IMR-90 (cell line): ENCODE results near the gene LSM14A. TPM values are rescaled to one million over a fixed set of nuclear protein-coding genes. Genes with fewer than 3 reads are reported as not detected.

Source experiments
- ATAC-seq: fragments of 200-7000 bp; cut with Tn5 transposase; 2 replicates; pipeline ENCODE4 v1.9.1; 2020; ENCODE audit warnings: low read depth, mild to moderate bottlenecking, moderate library complexity
- BruUV-seq: library from RNA; stranded (reverse); fragments of 400-500 nt; replicated peaks from 2 replicates; lab custom pipeline; 2021; lab: Mats Ljungman, UMichigan
- CTCF ChIA-PET: fragments of 300-600 bp; formaldehyde crosslinking; extraction: SDS; loops from one replicate; lab custom pipeline; 2021; ENCODE audit warnings: antibody characterized with exemption; lab: Yijun Ruan, JAX
- POLR2A ChIA-PET: fragments of 300-600 bp; sonication (Branson Sonifier 250); formaldehyde crosslinking; loops from one replicate; lab custom pipeline; 2022; ENCODE audit warnings: antibody characterized with exemption; ENCODE audit not compliant: unreplicated experiment; lab: Charles Lee
- DNase-seq: peaks from one replicate; pipeline ENCODE4 v3.0.0; 2013
- H2AFZ ChIP-seq: replicated peaks from 2 replicates; pipeline ENCODE3; 2013; ENCODE audit warnings: low read length, mild to moderate bottlenecking; ENCODE audit not compliant: poor library complexity
- H2AK5ac ChIP-seq: 2 replicates; pipeline ENCODE4 v1.6.1; 2013; ENCODE audit warnings: low read depth, low read length, inconsistent platforms
- H2AK9ac ChIP-seq: replicated peaks from 2 replicates; pipeline ENCODE3; 2013; ENCODE audit warnings: mild to moderate bottlenecking, low read depth, low read length, moderate library complexity; ENCODE audit not compliant: poor library complexity
- H2BK120ac ChIP-seq: 2 replicates; pipeline ENCODE4 v1.6.1; 2013; ENCODE audit warnings: low read depth, low read length, inconsistent platforms
- H2BK15ac ChIP-seq: 3 replicates; pipeline ENCODE4 v1.6.1; 2013; ENCODE audit warnings: low read depth, low read length, inconsistent platforms
- H2BK20ac ChIP-seq: 2 replicates; pipeline ENCODE4 v1.6.1; 2013; ENCODE audit warnings: low read depth, mild to moderate bottlenecking, inconsistent platforms, low read length, moderate library complexity
- H2BK5ac ChIP-seq: 2 replicates; pipeline ENCODE4 v1.6.1; 2013; ENCODE audit warnings: mild to moderate bottlenecking, low read depth, low read length, inconsistent platforms; ENCODE audit not compliant: poor library complexity, severe bottlenecking
- H3K14ac ChIP-seq: replicated peaks from 2 replicates; pipeline ENCODE4 v1.6.1; 2013; ENCODE audit warnings: low read depth, low read length, inconsistent platforms
- H3K18ac ChIP-seq: 2 replicates; pipeline ENCODE4 v1.6.1; 2013; ENCODE audit warnings: low read depth, low read length, control low read depth
- H3K23ac ChIP-seq: 2 replicates; pipeline ENCODE4 v1.6.1; 2013; ENCODE audit warnings: low read depth, low read length, inconsistent platforms
- H3K27ac ChIP-seq: 2 replicates; pipeline ENCODE4 v1.5.1; 2013; ENCODE audit warnings: mild to moderate bottlenecking, control low read depth, low read length; ENCODE audit not compliant: insufficient read depth
- H3K27me3 ChIP-seq: 2 replicates; pipeline ENCODE4 v1.6.1; 2013; ENCODE audit warnings: low read length; ENCODE audit not compliant: control insufficient read depth, insufficient read depth
- H3K36me3 ChIP-seq: 2 replicates; pipeline ENCODE4 v1.6.1; 2013; ENCODE audit warnings: low read length, mixed read lengths; ENCODE audit not compliant: control insufficient read depth, insufficient read depth
- H3K4ac ChIP-seq: 2 replicates; pipeline ENCODE4 v1.6.1; 2013; ENCODE audit warnings: low read depth, low read length, inconsistent platforms
- H3K4me1 ChIP-seq: 2 replicates; pipeline ENCODE4 v1.6.1; 2013; ENCODE audit warnings: low read length, mixed read lengths; ENCODE audit not compliant: control insufficient read depth, insufficient read depth
- H3K4me2 ChIP-seq: 2 replicates; pipeline ENCODE4 v1.6.1; 2013; ENCODE audit warnings: low read depth, mild to moderate bottlenecking, control low read depth, low read length, moderate library complexity
- H3K4me3 ChIP-seq: 2 replicates; pipeline ENCODE4 v1.5.1; 2013; ENCODE audit warnings: low read depth, mild to moderate bottlenecking, control low read depth, low read length, moderate library complexity; ENCODE audit not compliant: insufficient read depth
- H3K56ac ChIP-seq: 2 replicates; pipeline ENCODE4 v1.6.1; 2013; ENCODE audit warnings: low read length, inconsistent platforms; ENCODE audit not compliant: insufficient read depth; ENCODE audit errors: extremely low read depth
- H3K79me1 ChIP-seq, 2 experiments: 2 replicates each; pipeline ENCODE4 v1.6.1; 2013; ENCODE audit warnings: low read length in 2 of 2, inconsistent platforms in 1 of 2, low read depth in 1 of 2
- H3K9ac ChIP-seq: 2 replicates; pipeline ENCODE4 v1.6.1; 2013; ENCODE audit warnings: low read depth, low read length, control low read depth
- H3K9me1 ChIP-seq: 2 replicates; pipeline ENCODE4 v1.6.1; 2013; ENCODE audit warnings: low read length, inconsistent platforms; ENCODE audit not compliant: insufficient read depth
- H3K9me3 ChIP-seq: 2 replicates; pipeline ENCODE4 v1.6.1; 2013; ENCODE audit warnings: low read length; ENCODE audit not compliant: control insufficient read depth, insufficient read depth
- H4K20me1 ChIP-seq: 2 replicates; pipeline ENCODE4 v1.6.1; 2013; ENCODE audit warnings: low read length, inconsistent platforms; ENCODE audit not compliant: insufficient read depth
- H4K5ac ChIP-seq: 2 replicates; pipeline ENCODE4 v1.6.1; 2013; ENCODE audit warnings: mild to moderate bottlenecking, low read depth, low read length, control low read depth
- H4K8ac ChIP-seq, 2 experiments: 2 replicates each; pipeline ENCODE4 v1.6.1; 2013; ENCODE audit warnings: low read depth in 2 of 2, low read length in 2 of 2, control low read depth in 1 of 2, inconsistent platforms in 1 of 2
- H4K91ac ChIP-seq: 2 replicates; pipeline ENCODE4 v1.6.1; 2013; ENCODE audit warnings: low read depth, low read length, inconsistent platforms; ENCODE audit not compliant: insufficient read depth
- BHLHE40 ChIP-seq: fragments of 150-350 bp; IDR thresholded peaks from 2 replicates; pipeline ENCODE4 v1.6.1; 2016; ENCODE audit warnings: mild to moderate bottlenecking, low read depth, low read length
- CHD1 ChIP-seq: IDR thresholded peaks from 2 replicates; pipeline ENCODE4 v1.6.1; 2012; ENCODE audit warnings: low read depth, low read length, improper control_type of control experiment
- CTCF ChIP-seq: conservative IDR thresholded peaks from 2 replicates; pipeline ENCODE4 v1.5.1; 2012; ENCODE audit warnings: mild to moderate bottlenecking, low read depth, low read length, improper control_type of control experiment
- FOS ChIP-seq: fragments of 150-350 bp; IDR thresholded peaks from 2 replicates; pipeline ENCODE4 v1.6.1; 2016; ENCODE audit warnings: low read depth, low read length
- MAFK ChIP-seq: IDR thresholded peaks from 2 replicates; pipeline ENCODE4 v1.6.1; 2012; ENCODE audit warnings: low read depth, low read length, improper control_type of control experiment
- MAZ ChIP-seq: IDR thresholded peaks from 2 replicates; pipeline ENCODE4 v1.6.1; 2012; ENCODE audit warnings: low read depth, mild to moderate bottlenecking, low read length, improper control_type of control experiment, moderate library complexity, borderline replicate concordance
- MXI1 ChIP-seq: IDR thresholded peaks from 2 replicates; pipeline ENCODE4 v1.6.1; 2012; ENCODE audit warnings: low read depth, mild to moderate bottlenecking, low read length, moderate library complexity, borderline replicate concordance
- NFE2L2 ChIP-seq: fragments of 150-350 bp; IDR thresholded peaks from 2 replicates; pipeline ENCODE4 v1.6.1; 2016; ENCODE audit warnings: low read depth, mild to moderate bottlenecking, low read length
- RFX5 ChIP-seq: IDR thresholded peaks from 2 replicates; pipeline ENCODE4 v1.8.0; 2012; ENCODE audit warnings: low read depth, mild to moderate bottlenecking, low read length, moderate library complexity
- SMC3 ChIP-seq: fragments of 150-350 bp; IDR thresholded peaks from 2 replicates; pipeline ENCODE4 v1.6.1; 2016; ENCODE audit warnings: low read depth, mild to moderate bottlenecking, antibody characterized with exemption, low read length, moderate library complexity
- USF2 ChIP-seq: fragments of 150-350 bp; IDR thresholded peaks from 2 replicates; pipeline ENCODE4 v1.6.1; 2017; ENCODE audit warnings: mild to moderate bottlenecking, antibody characterized with exemption, low read length, low read depth
- WGBS, 2 experiments: methylation state at CpG; one replicate each; pipeline versions ENCODE4 v1.1.5 to v1.1.7; 2013; ENCODE audit warnings: missing lambda C conversion rate in 2 of 2; ENCODE audit not compliant: insufficient read length in 1 of 2; ENCODE audit errors: extremely low coverage in 2 of 2; 5-methylcytosine and 5-hydroxymethylcytosine counted together
- dilution Hi-C: fragments of 300-500 bp; cut with HindIII; formaldehyde crosslinking; loops from one replicate; pipeline ENCODE4 v1.14.3; 2018; ENCODE audit warnings: low sequenced_read_pairs; ENCODE audit not compliant: unreplicated experiment
- in situ Hi-C: fragments of 300-500 bp; cut with MboI; formaldehyde crosslinking; loops from 3 replicates; pipeline ENCODE4 v1.14.3; 2019; ENCODE audit warnings: low sequenced_read_pairs, inconsistent platforms, mixed read lengths
- intact Hi-C: fragments of 100-400 bp; cut with micrococcal nuclease; formaldehyde crosslinking; loops from 2 replicates; pipeline ENCODE4 v1.10.0; 2022
- polyA plus RNA-seq, 3 experiments: library from polyadenylated mRNA; depleted of rRNA; stranded (reverse); fragments of >200 nt; gene quantifications; 2 replicates each; pipeline ENCODE4 v1.2.3, GENCODE V29; 2012; ENCODE audit warnings: low replicate concordance in 1 of 3
- total RNA-seq: library from RNA; depleted of rRNA; stranded (reverse); fragments of >200 nt; gene quantifications from 2 replicates; pipeline ENCODE4 v1.2.3, GENCODE V29; 2012

The LSM14A gene
- total and polyA plus RNA-seq, 2 of the 4 experiments (the other 2 are of a cell fraction) = 44.3 to 54.8 TPM

DNA sequence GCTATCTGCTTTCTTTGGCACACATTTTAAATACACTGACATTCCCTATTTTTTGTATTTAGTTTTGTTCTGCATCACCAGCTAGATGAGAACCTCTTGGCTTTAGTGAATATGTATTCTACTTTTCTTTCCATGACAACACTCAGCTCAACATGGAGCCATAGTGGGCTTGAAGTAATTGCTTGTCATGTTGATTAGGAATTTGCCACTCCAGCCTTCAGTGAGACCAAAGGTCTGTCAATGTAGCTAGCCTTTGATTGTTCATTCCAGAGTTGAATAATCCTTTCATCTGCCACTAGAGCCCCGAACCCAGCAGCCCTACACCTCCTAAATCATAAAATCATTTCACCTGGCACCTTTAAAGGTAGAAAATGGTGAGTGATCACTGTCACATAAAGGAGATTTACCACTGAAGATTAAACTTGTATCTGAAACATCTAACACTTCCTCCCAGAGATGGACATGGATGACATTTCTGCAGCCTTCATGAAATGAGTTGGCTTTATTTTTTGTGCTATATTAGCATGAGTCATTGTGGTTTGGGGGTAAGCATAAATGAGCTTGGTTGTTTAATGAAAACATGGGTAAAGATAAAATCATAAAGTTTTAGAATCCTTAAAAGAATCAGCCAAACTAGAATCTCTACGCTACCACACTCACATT, 52.8 kb downstream of the LSM14A start:
- Histone ChIP-seq H3K4me2 (peak overlapping the region; percentile 69), H3K4ac (0 out of 2 replicates have a peak overlapping the region, but pooled peaks have one; percentile 21), H4K20me1 (peaks cover 38% of the 10 kb centered on the region), H2AK5ac (no peak overlapping the region), H3K9me3 (no peaks in the 10 kb centered on the region), H2BK20ac (no peak overlapping the region), H3K18ac (peak overlapping the region; percentile 18; the same call in 1 of the 2 replicates), H3K27me3 (no peaks in the 10 kb centered on the region), H3K56ac (no peak overlapping the region), H3K27ac (peak overlapping the region; percentile 40; the same call in 1 of the 2 replicates), H3K9ac (no peak overlapping the region), H2BK5ac (peak overlapping the region; percentile 48), H3K79me1 (peaks cover 29 to 76% of the 10 kb centered on the region in 2 experiments), H2BK120ac (0 out of 2 replicates have a peak overlapping the region, but pooled peaks have one; percentile 1), H3K23ac (peak overlapping the region; percentile 3; the same call in 1 of the 2 replicates), H3K36me3 (peaks cover 57% of the 10 kb centered on the region), H3K9me1 (peaks cover 27% of the 10 kb centered on the region), H3K4me1 (peaks cover 17% of the 10 kb centered on the region), H4K91ac (peak overlapping the region; percentile 8; the same call in 1 of the 2 replicates), H3K4me3 (no peak overlapping the region), H2BK15ac (no peak overlapping the region), H3K14ac (0 out of 2 replicates have a peak overlapping the region, but pooled peaks have one; percentile 63), H4K8ac (no peak overlapping the region), H4K5ac (0 out of 2 replicates have a peak overlapping the region, but pooled peaks have one; percentile 8), H2AK9ac (no peak overlapping the region), H2AFZ (no peak overlapping the region)
- TF ChIP-seq CHD1 (no peak), USF2 (no peak), CTCF (no peak), NFE2L2 (peak; percentile 60; the same call in 1 of the 2 replicates), RFX5 (no peak), MXI1 (no peak), SMC3 (no peak), MAZ (no peak), BHLHE40 (no peak; the same call in 1 of the 2 replicates), MAFK (peak; percentile 33; the same call in 1 of the 2 replicates), FOS (peak; percentile 77)
- dilution Hi-C loops (no loop called here), intact Hi-C loops (loop anchor here (5.0 to 10.0 kb wide), 3 partner anchors 38 to 210 kb away; no protein-coding TSS in a partner anchor), in situ Hi-C loops (no loop called here)
- POLR2A ChIA-PET = no interaction called here
- CTCF ChIA-PET = interaction anchor here (0.8 kb wide), 1 partner anchor 113 kb away, joined by 3 read pairs; no protein-coding TSS in a partner anchor
- ATAC-seq (peak; percentile 82), DNase-seq (peak; percentile 70)
- no TSS peak for BruUV-seq
- no CpG with 5 or more reads among the region's 2 CpGs for WGBS, 2 experiments
